Measurements from ENCODE around the gene GCSAML.

The GCSAML gene

DNA sequence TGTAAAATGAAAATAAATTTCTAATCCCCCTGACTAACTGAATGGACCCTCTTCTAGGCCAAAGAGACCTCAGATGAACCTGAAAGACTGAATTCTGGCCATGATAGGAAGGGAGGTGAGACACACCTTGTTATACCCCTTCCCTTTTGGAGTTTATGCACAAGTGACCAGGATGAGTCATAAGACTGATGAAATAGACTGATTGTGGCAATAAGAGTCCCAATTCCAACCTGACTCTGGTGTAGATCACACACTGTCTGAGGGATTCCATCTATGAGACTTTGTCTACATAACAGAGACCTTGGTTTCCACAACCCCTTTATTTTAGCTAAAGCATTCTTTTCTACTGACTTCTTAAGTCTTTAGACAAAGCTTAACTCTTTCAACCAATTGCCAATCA lies 25.7 kb downstream of the GCSAML start:
- no peak for DNase-seq (ENCODE audit: low read depth)

DNA sequence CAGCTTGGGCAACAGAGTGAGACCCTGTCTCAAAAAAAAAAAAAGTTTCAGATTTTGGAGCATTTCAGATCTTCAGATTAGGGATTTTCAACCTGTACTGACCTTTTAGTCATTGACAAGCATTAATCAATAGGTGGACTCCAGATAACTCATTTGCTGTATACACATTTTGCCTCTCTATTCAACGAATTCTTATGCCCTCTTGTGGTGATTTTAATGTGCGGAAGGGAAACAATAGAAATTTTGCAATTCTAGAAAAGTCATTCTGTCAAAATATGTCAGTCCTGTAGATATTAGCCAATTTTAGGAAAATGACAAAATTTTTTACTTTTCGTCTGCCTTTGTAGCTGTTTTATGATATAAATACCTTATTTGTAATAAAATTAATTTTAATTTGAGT lies 27.6 kb downstream of the GCSAML start:
- no peak for DNase-seq (ENCODE audit: low read depth)

DNA sequence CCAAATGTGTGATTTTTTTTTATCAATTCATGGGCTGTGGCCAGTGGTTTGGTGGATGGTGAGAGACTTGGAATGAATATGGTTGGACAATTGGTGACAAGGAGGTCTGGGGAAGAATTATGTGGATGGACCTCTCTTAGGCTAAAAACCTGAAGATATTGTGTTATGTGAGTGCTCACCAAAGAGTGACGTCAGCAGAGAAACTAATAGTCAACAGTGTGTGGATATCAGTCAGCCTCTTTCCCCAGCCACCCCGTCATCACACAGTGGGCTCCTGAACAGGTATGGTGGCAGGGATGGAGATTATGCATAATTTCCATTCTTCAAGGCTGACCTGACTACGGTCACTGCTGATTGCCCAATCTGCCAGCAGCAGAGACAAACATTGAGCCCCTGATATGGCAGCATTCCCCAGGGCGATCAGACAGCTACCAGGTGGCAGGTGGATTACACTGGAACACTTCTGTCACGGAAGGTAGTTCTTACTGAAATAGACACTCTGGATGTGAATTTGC lies 30.1 kb downstream of the GCSAML start:
- no peak for DNase-seq (ENCODE audit: low read depth)

DNA sequence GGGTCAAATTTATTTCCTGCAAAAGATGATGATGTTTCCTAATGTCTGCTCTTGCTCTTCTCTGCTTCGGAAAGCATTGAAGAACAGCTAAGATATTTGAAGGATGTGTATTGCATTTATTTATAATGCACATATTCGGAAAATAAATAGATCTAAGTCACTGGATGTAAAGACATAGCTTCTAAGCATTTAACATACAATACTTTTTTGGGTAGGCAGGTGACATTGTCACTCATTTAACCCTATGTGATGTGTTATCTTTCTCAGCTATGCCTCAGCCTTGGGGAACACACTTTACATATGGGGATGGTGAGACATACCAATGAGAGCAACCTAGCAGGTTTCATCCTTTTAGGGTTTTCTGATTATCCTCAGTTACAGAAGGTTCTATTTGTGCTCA lies 39.1 kb downstream of the GCSAML start, which contains the start of gene OR2G2:
OR2G2 (plus strand) TSS at position 301 of the 400 bp plus-strand sequence; CDS start at position 301, 0 bp downstream.
- DNase-seq (ENCODE audit: low read depth), result no peak

DNA sequence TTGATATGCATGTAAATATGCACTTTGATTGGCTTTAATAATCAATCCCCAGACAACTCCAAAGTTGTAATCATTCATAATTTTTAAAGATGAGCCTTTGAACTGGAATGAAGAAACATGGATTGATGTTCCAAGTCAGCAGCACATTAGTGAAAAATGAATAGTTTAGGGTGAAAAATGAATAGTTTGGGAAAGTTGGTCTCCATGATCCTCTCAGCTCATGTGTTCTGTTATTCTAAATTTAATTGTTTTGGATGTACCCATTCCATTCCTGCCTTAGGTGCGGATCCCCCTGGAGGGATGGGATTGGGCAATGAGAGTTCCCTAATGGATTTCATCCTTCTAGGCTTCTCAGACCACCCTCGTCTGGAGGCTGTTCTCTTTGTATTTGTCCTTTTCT lies 56.4 kb downstream of the GCSAML start, which contains the start of gene OR2G3:
OR2G3 (plus strand) TSS at position 301 of the 400 bp plus-strand sequence; CDS start at position 301, 0 bp downstream.
- DNase-seq (ENCODE audit: low read depth), result no peak

DNA sequence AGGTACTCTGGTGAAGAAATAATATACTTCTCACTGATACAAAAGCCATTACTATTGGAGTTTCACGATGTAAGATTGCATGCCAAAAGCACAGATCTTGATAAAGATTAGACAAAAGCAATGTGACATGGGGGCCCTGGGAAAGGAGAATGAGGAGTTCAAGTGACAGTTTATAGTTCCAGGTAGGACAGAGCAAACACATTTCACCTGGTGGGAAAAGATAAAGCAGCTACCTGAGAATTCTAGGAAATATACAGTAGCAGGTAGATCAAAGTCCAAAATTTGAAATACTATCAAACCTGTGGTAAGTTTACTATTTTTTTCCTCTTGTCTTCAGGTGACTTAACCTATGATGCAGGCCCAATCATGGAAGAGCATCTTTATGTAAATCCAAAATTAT lies 64.5 kb downstream of the GCSAML start:
- DNase-seq (ENCODE audit: low read depth), result no peak

DNA sequence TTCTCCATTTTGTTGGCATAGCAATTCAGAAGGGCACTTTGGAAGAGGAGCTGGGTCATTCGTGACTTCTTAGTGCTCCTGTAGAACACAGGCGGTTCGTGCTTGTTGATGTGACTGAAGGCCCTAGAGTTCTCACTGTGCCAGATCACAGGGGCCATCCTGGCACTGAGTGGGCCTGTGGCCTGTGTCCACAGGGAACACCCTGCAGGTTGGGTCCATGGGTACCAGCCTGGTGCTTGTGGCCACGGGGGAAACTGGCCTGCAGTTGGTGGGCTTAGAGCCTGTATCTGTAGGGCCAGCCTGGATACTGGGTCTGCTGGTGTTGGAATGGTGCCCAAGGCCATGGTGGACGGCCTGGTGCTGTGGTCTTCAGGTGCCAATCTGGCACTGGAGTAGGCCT lies 65.7 kb downstream of the GCSAML start:
- DNase-seq (ENCODE audit: low read depth), result no peak

All from fibroblast of gingiva (primary cell).